ENCODE measurements around the gene CKAP4. TPM values are rescaled to one million over a fixed set of nuclear protein-coding genes. Genes with fewer than 3 reads are reported as not detected.

Gene CKAP4
- total RNA-seq, 1 donor from 2014 or later: 180 TPM

DNA sequence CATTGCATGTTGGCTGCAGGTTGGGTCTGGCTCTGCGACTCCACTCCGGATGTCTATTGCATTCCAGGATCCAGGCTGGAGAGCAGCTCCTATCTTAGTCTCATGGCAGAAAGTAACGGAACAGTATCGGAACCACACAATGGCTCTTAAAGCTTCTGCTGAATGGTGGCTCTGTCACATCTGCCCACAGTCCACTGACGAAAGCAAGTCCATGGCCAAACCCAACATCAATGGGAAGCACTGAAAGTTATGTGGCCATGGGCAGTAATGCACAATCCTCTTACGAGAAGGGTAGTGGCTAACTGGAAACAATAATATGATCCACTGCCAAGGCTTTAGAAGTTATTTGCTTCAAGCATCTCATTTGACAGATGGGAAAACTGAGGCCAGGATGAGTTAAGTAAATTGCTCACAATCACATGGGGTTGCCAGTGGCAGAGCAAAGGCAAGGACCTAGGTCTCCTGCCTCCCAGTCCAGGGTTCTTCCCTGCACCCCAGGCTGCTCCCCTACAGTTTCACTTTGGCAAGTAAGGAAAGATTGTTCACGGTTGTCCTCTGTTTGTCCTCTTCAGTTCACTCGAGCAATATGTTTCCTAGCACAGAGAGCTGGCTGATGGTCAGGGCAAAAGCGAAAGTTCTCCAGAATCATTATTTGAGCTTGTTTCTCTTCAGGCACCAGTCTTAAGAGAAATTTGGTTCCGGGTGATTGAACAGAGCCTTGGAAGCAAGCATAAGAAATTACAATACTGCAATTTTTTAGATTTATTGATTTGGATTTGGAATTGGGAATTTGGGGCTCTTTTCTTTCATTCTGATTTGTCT lies 54.2 kb downstream of the CKAP4 start:
- H3K9me3 Mint-ChIP-seq: no peaks in the 10 kb centered on the region
- no peak overlapping the region for H3K4me3 Mint-ChIP-seq
- H3K4me1 Mint-ChIP-seq: no peaks in the 10 kb centered on the region
- H3K27ac Mint-ChIP-seq: no peak overlapping the region
- no peaks in the 10 kb centered on the region for H3K27me3 Mint-ChIP-seq (ENCODE audit: low read depth)
- DNase-seq (ENCODE audit: low spot score in 2 of 2, unreplicated experiment in 2 of 2): no peak
- no peaks in the 10 kb centered on the region for H3K36me3 Mint-ChIP-seq
- TF ChIP-seq, protein P1, sequence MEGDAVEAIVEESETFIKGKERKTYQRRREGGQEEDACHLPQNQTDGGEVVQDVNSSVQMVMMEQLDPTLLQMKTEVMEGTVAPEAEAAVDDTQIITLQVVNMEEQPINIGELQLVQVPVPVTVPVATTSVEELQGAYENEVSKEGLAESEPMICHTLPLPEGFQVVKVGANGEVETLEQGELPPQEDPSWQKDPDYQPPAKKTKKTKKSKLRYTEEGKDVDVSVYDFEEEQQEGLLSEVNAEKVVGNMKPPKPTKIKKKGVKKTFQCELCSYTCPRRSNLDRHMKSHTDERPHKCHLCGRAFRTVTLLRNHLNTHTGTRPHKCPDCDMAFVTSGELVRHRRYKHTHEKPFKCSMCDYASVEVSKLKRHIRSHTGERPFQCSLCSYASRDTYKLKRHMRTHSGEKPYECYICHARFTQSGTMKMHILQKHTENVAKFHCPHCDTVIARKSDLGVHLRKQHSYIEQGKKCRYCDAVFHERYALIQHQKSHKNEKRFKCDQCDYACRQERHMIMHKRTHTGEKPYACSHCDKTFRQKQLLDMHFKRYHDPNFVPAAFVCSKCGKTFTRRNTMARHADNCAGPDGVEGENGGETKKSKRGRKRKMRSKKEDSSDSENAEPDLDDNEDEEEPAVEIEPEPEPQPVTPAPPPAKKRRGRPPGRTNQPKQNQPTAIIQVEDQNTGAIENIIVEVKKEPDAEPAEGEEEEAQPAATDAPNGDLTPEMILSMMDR (IDR thresholded peaks at IDR 0.05; ENCODE audit: unreplicated experiment): no peak

DNA sequence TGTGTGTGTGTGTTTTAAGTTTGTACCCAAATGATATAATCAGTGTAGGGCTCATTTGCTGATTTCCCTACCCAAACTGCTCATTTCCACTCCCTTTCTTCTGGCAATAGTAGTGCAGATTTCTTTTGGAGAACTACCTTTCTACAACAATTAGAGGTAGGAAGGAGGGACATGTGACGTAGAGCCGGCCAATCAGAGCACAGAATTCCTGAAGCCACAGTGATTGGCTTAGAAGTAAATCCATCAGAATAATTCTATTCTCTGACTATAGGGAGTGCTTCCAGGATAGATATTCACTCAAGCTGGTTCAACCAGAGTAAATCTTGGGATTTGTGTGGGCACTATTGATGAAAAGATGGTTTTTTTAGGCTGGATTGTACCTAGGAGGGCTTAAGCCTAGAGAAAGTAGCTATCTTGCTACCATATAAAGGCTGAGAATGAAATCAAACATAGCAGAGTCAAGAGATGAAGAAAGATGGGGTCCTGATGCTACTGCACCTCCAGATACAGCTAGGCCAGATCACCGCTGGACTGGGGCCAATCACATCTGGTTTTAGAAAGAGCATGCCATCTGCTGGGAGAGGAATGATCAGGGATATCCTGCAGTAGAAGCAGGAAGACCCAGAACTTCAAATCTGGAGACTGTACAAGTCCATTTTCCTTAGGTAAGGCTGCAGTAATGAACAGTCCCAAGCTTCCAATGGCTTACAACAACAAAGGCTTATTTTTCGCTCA lies 55.0 kb downstream of the CKAP4 start:
- H3K27ac Mint-ChIP-seq: no peak overlapping the region
- H3K4me3 Mint-ChIP-seq: no peak overlapping the region
- H3K27me3 Mint-ChIP-seq (ENCODE audit: low read depth): no peaks in the 10 kb centered on the region
- no peak for DNase-seq (ENCODE audit: low spot score in 2 of 2, unreplicated experiment in 2 of 2)
- H3K9me3 Mint-ChIP-seq: no peaks in the 10 kb centered on the region
- TF ChIP-seq, protein P1 (IDR thresholded peaks at IDR 0.05; ENCODE audit: unreplicated experiment): no peak
- H3K36me3 Mint-ChIP-seq: no peaks in the 10 kb centered on the region
- H3K4me1 Mint-ChIP-seq: no peaks in the 10 kb centered on the region

GRCh38 chr12:106190581-106190980 lies 57.2 kb downstream of the CKAP4 start:
- no peaks in the 10 kb centered on the region for H3K36me3 Mint-ChIP-seq
- no peak overlapping the region for H3K4me3 Mint-ChIP-seq
- TF ChIP-seq, protein P1 (IDR thresholded peaks at IDR 0.05; ENCODE audit: unreplicated experiment): no peak
- H3K4me1 Mint-ChIP-seq: no peaks in the 10 kb centered on the region
- H3K9me3 Mint-ChIP-seq: no peaks in the 10 kb centered on the region
- no peaks in the 10 kb centered on the region for H3K27me3 Mint-ChIP-seq (ENCODE audit: low read depth)
- no peak overlapping the region for H3K27ac Mint-ChIP-seq
- DNase-seq (ENCODE audit: low spot score in 2 of 2, unreplicated experiment in 2 of 2): no peak

- H3K4me3 Mint-ChIP-seq: no peak overlapping the region
- H3K9me3 Mint-ChIP-seq: no peaks in the 10 kb centered on the region
- no peak overlapping the region for H3K27ac Mint-ChIP-seq
- no peaks in the 10 kb centered on the region for H3K27me3 Mint-ChIP-seq (ENCODE audit: low read depth)
- H3K4me1 Mint-ChIP-seq: no peaks in the 10 kb centered on the region
- H3K36me3 Mint-ChIP-seq: no peaks in the 10 kb centered on the region
- no peak for DNase-seq (ENCODE audit: low spot score in 2 of 2, unreplicated experiment in 2 of 2)
- TF ChIP-seq, protein P1 (IDR thresholded peaks at IDR 0.05; ENCODE audit: unreplicated experiment): no peak
Measured at GRCh38 chr12:106189341-106189740, 58.5 kb downstream of the CKAP4 start.

DNA sequence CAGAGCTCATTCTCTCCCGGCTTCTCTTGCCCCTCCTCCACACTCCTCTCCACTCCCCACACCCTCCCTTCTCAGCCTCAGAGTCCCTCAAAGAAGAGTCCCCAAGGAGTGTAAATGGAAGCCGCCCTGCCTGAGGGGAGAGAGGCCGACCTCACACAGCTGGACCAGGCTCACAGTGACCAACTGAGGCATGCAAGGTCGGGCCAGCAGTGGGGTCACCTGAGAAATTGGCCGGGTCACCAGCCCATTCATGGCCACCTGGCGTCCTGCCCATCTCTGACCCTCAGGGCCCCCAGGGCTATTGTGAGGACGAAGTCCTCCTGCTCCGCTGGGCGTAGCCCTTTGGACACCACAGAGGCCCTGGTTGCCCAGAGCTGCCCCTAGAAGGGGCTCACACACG lies 59.6 kb downstream of the CKAP4 start:
- Mint-ChIP-seq H3K4me1 (no peaks in the 10 kb centered on the region), H3K9me3 (no peaks in the 10 kb centered on the region), H3K36me3 (no peaks in the 10 kb centered on the region), H3K27ac (no peak overlapping the region), H3K4me3 (no peak overlapping the region), H3K27me3 (ENCODE audit: low read depth) (no peaks in the 10 kb centered on the region)
- DNase-seq (ENCODE audit: low spot score in 2 of 2, unreplicated experiment in 2 of 2): no peak
- TF ChIP-seq, protein P1 (IDR thresholded peaks at IDR 0.05; ENCODE audit: unreplicated experiment): no peak

Other genes with a start within 250 kb of the CKAP4 start
- gene NUAK1, start 109.1 kb downstream of the CKAP4 start, total RNA-seq: 23.4 to 27.0 TPM (median 25.1 TPM) in 3 replicates
- 21.7 to 24.3 TPM (median 22.4 TPM) in 3 replicates for gene TCP11L2, start 54.7 kb upstream of the CKAP4 start, total RNA-seq
- gene POLR3B, start 109.7 kb upstream of the CKAP4 start, total RNA-seq: 10.9 to 14.2 TPM (median 11.0 TPM) in 3 replicates